HUES6 (cell line): ENCODE measurements around the gene BAHCC1.

Source experiments
- H3K27ac ChIP-seq: 2 replicates; pipeline ENCODE4 v1.7.0; 2013; ENCODE audit warnings: low read depth, mild to moderate bottlenecking, low read length, inconsistent platforms
- H3K27me3 ChIP-seq: 2 replicates; pipeline ENCODE4 v1.6.1; 2013; ENCODE audit warnings: low read length; ENCODE audit not compliant: control insufficient read depth, insufficient read depth
- H3K36me3 ChIP-seq: 2 replicates; pipeline ENCODE4 v1.6.1; 2013; ENCODE audit warnings: low read length; ENCODE audit not compliant: control insufficient read depth, insufficient read depth
- H3K4me1 ChIP-seq: 2 replicates; pipeline ENCODE4 v1.6.1; 2013; ENCODE audit warnings: low read length; ENCODE audit not compliant: control insufficient read depth, insufficient read depth
- H3K4me3 ChIP-seq: 2 replicates; pipeline ENCODE4 v1.5.1; 2013; ENCODE audit warnings: low read depth, low read length
- H3K9ac ChIP-seq: one replicate; pipeline ENCODE4 v1.6.1; 2013; ENCODE audit warnings: mild to moderate bottlenecking, low read length
- H3K9me3 ChIP-seq: 2 replicates; pipeline ENCODE4 v1.6.1; 2013; ENCODE audit warnings: low read depth, low read length; ENCODE audit not compliant: control insufficient read depth, insufficient read depth

Gene BAHCC1

DNA sequence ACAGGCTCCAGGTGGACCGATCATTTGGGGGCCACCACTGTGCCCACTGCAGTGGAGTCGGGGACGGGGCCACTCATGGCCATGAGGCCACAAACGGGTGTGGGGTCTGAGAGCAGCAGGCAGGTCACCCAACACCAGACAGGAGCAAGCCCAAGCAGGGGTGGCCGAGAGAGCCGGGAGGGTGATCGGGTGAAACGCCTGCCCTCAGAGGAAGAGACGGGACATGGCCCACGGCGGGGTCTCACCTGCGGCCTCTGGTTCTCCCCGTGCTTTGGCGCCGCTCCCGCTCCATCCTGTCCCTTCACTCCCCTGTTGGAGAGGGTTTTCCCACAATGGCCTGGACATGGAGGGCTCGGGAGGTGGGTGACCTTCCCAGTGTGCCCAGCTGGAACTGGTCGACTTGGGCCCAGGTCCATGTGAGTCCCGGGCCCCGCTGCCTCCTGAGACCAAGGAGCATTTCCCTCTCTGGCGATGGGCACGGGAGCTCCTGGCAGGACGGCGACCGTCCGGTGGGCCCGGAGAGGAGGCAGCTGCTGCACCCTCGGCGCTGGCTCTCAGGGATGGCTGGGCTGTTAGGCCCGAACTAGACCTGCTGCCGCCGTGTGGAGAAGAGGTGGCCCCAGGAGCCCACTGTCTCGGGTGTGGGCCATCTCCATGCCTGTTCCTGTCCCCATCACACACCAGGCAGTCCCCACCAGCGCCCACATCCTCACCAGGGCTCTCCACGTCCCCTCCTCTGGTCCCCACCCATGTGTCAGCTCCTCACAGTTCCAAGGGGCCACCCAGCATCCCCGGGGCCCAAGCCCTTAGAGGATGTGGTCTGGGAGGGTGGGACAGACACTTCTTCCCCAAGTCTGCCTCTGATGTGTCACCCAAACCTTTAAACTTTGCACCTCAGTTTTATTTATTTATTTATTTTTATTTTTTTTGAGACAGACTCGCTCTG is 13.4 kb upstream of the BAHCC1 start:
- no peak overlapping the region for H3K27ac ChIP-seq
- H3K36me3 ChIP-seq = no peaks in the 10 kb centered on the region
- H3K9ac ChIP-seq = no peak overlapping the region
- H3K9me3 ChIP-seq = no peaks in the 10 kb centered on the region
- H3K4me1 ChIP-seq = peaks cover 4% of the 10 kb centered on the region; the same call in 1 of the 2 replicates
- peaks cover 35% of the 10 kb centered on the region for H3K27me3 ChIP-seq
- H3K4me3 ChIP-seq = no peak overlapping the region

GRCh38 chr17:81382851-81383250 is 12.4 kb upstream of the BAHCC1 start:
- Histone ChIP-seq H3K9ac (no peak overlapping the region), H3K27ac (no peak overlapping the region), H3K4me3 (no peak overlapping the region), H3K4me1 (peaks cover 6% of the 10 kb centered on the region; the same call in 1 of the 2 replicates), H3K27me3 (peaks cover 44% of the 10 kb centered on the region), H3K36me3 (no peaks in the 10 kb centered on the region), H3K9me3 (no peaks in the 10 kb centered on the region)

DNA sequence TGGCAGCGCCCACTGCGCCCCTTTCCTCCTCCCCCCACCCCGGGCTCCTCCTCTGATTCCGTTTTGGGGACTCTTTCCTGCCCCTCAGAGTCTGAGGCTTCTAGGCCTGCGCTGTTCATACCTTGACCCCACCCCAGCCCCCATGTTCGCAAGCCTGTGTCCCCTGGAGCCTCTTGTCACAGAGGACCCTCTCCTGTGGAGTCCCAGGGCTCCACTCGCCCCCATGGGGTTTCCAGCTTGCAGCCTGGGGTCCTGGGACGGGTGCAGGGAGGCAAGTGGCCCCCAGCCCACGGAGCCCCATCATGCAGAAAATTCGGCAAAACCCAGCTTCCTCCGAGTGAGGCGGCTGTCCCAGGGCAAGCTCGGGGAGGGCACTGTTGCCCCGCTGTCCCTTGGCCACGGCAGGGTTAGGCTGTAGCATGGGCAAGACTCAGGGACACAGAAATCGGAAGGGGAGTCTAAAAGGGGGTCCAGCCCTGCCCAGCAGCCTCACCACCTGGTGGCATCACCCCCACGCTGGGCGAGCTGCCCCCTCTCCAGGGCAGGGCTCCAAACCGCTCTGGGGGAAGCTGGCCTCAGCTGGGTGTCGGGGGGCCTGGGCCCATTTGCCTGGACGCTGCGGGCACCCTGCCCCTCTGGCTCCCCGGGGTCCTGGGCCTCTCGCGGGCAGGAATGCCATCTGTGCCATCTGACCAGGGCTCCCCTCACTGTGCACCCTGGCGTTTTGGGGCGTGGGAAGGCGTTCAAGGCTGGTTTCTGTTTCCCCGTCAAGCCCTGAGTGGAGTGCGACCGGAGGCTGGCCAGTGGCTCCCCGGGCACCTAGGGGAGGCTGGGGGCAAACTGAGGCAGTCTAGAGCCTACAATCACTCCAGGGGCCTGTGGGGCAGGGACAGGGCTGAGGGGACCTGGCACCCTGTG is 11.5 kb upstream of the BAHCC1 start:
- no peak overlapping the region for H3K4me3 ChIP-seq
- H3K9ac ChIP-seq = no peak overlapping the region
- no peak overlapping the region for H3K27ac ChIP-seq
- H3K9me3 ChIP-seq = no peaks in the 10 kb centered on the region
- H3K36me3 ChIP-seq = no peaks in the 10 kb centered on the region
- H3K4me1 ChIP-seq = peaks cover 16% of the 10 kb centered on the region; the same call in 1 of the 2 replicates
- H3K27me3 ChIP-seq = peaks cover 54% of the 10 kb centered on the region

- H3K4me3 ChIP-seq = no peak overlapping the region
- no peaks in the 10 kb centered on the region for H3K9me3 ChIP-seq
- H3K4me1 ChIP-seq = peaks cover 26% of the 10 kb centered on the region; the same call in 1 of the 2 replicates
- H3K27me3 ChIP-seq = peaks cover 65% of the 10 kb centered on the region
- no peak overlapping the region for H3K27ac ChIP-seq
- H3K9ac ChIP-seq = no peak overlapping the region
- no peaks in the 10 kb centered on the region for H3K36me3 ChIP-seq
Measured at GRCh38 chr17:81384929-81385319, 10.3 kb upstream of the BAHCC1 start.

- no peaks in the 10 kb centered on the region for H3K9me3 ChIP-seq
- H3K27ac ChIP-seq = no peak overlapping the region
- H3K4me3 ChIP-seq = no peak overlapping the region
- H3K4me1 ChIP-seq = peaks cover 32% of the 10 kb centered on the region; the same call in 1 of the 2 replicates
- H3K36me3 ChIP-seq = no peaks in the 10 kb centered on the region
- H3K9ac ChIP-seq = no peak overlapping the region
- H3K27me3 ChIP-seq = peaks cover 71% of the 10 kb centered on the region
Measured at GRCh38 chr17:81385320-81386111, 9.7 kb upstream of the BAHCC1 start.

DNA sequence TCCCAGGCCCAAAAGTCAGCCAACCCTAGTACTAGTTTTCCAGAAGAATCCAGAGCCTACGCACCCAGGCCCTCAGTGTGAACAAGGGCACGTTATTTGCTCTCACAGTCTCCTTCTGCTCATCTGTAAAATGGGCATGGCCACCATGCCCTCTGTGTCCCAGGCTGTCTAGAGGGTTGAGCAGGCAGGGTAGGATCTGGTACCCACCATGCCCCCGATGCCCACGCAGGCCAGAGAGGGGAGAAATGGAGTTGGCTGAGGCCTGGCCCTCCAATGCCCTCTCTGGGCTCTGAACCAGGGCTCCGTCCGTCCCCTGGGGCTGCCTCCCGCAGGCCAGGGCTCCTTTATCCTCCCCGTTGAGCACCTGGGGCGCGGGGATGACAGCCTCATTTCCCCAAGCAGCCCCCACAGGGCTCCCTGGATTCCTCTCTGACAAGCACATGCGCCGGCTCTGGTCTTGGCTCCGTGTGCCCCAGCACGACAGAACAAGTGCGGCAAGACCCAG is 9.1 kb upstream of the BAHCC1 start:
- H3K4me1 ChIP-seq = peaks cover 33% of the 10 kb centered on the region; the same call in 1 of the 2 replicates
- no peaks in the 10 kb centered on the region for H3K9me3 ChIP-seq
- peak overlapping the region; percentile 65 for H3K4me3 ChIP-seq
- H3K36me3 ChIP-seq = peaks cover under 1% of the 10 kb centered on the region; the same call in 1 of the 2 replicates
- no peak overlapping the region for H3K27ac ChIP-seq
- no peak overlapping the region for H3K9ac ChIP-seq
- peaks cover 78% of the 10 kb centered on the region for H3K27me3 ChIP-seq

DNA sequence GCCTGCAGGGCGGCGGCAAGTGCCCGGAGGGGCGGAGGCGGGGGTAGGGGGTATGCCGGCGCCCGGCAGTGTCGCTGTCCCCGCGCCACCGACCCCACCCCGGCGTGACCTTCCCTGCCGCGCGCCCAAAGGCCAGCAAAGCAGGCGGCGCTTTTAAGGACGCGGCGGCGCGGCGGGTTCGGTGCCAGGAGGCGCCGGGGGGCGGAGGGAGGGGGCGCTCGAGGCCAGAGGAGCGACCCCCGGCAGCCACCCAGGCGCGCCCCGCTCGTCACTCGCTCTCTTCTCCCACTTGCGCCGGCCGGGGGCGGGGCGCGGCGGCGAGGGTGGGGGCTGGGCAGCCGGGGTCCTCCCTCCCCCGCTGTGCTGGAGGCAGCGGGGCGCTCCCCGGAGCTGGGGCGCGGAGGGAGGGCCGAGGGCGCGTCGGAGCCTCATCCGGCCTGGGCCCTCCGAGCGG is 8.6 kb upstream of the BAHCC1 start:
- Histone ChIP-seq H3K27ac (no peak overlapping the region), H3K4me1 (peaks cover 33% of the 10 kb centered on the region; the same call in 1 of the 2 replicates), H3K9ac (peak overlapping the region; percentile 68), H3K27me3 (peaks cover 83% of the 10 kb centered on the region), H3K4me3 (peak overlapping the region; percentile 65), H3K36me3 (peaks cover 3% of the 10 kb centered on the region; the same call in 1 of the 2 replicates), H3K9me3 (no peaks in the 10 kb centered on the region)

- Histone ChIP-seq H3K27ac (peak overlapping the region; percentile 9; the same call in 1 of the 2 replicates), H3K9me3 (no peaks in the 10 kb centered on the region), H3K36me3 (peaks cover 3% of the 10 kb centered on the region; the same call in 1 of the 2 replicates), H3K4me1 (peaks cover 36% of the 10 kb centered on the region), H3K27me3 (peaks cover 90% of the 10 kb centered on the region), H3K4me3 (peak overlapping the region; percentile 65), H3K9ac (peak overlapping the region; percentile 68)
Measured at GRCh38 chr17:81387100-81388090, 7.9 kb upstream of the BAHCC1 start.

GRCh38 chr17:81388091-81388611 is 7.1 kb upstream of the BAHCC1 start:
- Histone ChIP-seq H3K27me3 (peaks cover 94% of the 10 kb centered on the region), H3K9ac (no peak overlapping the region)

More at GRCh38 chr17:81388091-81388611, 7.1 kb upstream of the BAHCC1 start:
- peaks cover 3% of the 10 kb centered on the region; the same call in 1 of the 2 replicates for H3K36me3 ChIP-seq
- H3K27ac ChIP-seq = no peak overlapping the region
- H3K4me1 ChIP-seq = peaks cover 39% of the 10 kb centered on the region
- peak overlapping the region; percentile 65; the same call in 1 of the 2 replicates for H3K4me3 ChIP-seq
- H3K9me3 ChIP-seq = no peaks in the 10 kb centered on the region
